ENCODE data around the gene TOMM40L. TPM values are rescaled to one million over a fixed set of nuclear protein-coding genes. Genes with fewer than 3 reads are reported as not detected.

TOMM40L gene
- total RNA-seq, 1 donor = 6.5 TPM

DNA sequence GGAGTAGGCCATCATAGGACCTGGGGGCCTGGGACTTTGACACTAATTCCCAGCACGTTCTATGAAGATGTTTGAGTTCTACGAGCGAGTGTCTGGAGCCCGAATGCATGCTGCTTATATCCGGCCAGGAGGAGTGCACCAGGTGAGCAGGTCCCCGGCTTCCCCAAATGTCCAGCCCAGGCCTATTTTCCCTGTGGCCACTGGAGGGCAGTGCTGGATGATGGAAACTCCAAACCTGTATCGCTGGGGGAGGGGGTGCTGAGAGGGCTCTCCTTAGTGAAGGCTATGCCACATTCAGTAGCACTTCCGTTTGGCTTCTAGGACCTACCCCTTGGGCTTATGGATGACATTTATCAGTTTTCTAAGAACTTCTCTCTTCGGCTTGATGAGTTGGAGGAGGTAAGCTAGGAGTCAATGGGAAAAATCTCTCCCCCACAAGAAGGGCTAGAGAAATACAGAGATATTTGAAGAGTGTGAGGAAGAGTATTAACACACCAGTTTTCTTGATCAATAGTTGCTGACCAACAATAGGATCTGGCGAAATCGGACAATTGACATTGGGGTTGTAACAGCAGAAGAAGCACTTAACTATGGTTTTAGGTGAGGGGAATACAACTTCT is 16.0 kb upstream of the TOMM40L start:
- TF ChIP-seq, protein P1, sequence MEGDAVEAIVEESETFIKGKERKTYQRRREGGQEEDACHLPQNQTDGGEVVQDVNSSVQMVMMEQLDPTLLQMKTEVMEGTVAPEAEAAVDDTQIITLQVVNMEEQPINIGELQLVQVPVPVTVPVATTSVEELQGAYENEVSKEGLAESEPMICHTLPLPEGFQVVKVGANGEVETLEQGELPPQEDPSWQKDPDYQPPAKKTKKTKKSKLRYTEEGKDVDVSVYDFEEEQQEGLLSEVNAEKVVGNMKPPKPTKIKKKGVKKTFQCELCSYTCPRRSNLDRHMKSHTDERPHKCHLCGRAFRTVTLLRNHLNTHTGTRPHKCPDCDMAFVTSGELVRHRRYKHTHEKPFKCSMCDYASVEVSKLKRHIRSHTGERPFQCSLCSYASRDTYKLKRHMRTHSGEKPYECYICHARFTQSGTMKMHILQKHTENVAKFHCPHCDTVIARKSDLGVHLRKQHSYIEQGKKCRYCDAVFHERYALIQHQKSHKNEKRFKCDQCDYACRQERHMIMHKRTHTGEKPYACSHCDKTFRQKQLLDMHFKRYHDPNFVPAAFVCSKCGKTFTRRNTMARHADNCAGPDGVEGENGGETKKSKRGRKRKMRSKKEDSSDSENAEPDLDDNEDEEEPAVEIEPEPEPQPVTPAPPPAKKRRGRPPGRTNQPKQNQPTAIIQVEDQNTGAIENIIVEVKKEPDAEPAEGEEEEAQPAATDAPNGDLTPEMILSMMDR (IDR thresholded peaks at IDR 0.05; ENCODE audit: extremely low read depth, low read depth, low read length) = peak; percentile 95
- H3K79me2 ChIP-seq (ENCODE audit: insufficient read depth, low read length) = peaks cover 16% of the 10 kb centered on the region
- H3K27ac ChIP-seq (ENCODE audit: low read depth, low read length) = no peak overlapping the region
- H3K4me2 ChIP-seq (ENCODE audit: insufficient read depth, low read length) = no peak overlapping the region
- no peak overlapping the region for H2AFZ ChIP-seq (ENCODE audit: low read length)
- peaks cover 73% of the 10 kb centered on the region for H3K36me3 ChIP-seq (ENCODE audit: insufficient read depth, low read length)
- no peak overlapping the region for H3K4me3 ChIP-seq (ENCODE audit: insufficient read depth, low read length)
- peak; percentile 86 for DNase-seq (ENCODE audit: insufficient read length, low spot score, missing footprints)
- peaks cover 2% of the 10 kb centered on the region for H4K20me1 ChIP-seq (ENCODE audit: insufficient read depth, low read length)
- no peaks in the 10 kb centered on the region for H3K27me3 ChIP-seq (ENCODE audit: insufficient read depth, low read length)
- no peaks in the 10 kb centered on the region for H3K9me3 ChIP-seq (ENCODE audit: low read depth, low read length)
- peaks cover 5% of the 10 kb centered on the region for H3K4me1 ChIP-seq (ENCODE audit: insufficient read depth, low read length)

DNA sequence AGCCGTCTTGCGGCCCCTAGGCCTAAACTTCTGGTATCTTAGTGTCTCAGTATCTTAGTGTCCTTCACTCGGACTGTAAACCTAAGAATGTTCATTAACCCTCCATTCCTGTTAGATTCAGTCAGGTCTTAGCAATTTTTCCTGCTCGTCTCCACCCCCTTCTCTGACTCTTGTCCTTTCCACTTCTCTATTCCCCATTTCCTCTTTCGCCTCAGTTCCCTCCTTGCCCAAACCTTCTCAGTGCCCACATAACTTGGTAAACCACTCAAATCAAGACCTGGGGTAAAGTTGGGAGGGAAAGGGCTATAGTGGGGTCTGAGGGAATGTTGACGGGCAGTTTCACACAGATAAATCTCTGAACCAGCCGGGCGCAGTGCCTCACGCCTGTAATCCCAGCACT is 11.5 kb upstream of the TOMM40L start:
- no peak overlapping the region for H3K27ac ChIP-seq (ENCODE audit: low read depth, low read length)
- H3K27me3 ChIP-seq (ENCODE audit: insufficient read depth, low read length) = no peaks in the 10 kb centered on the region
- no peaks in the 10 kb centered on the region for H3K9me3 ChIP-seq (ENCODE audit: low read depth, low read length)
- peaks cover 49% of the 10 kb centered on the region for H3K36me3 ChIP-seq (ENCODE audit: insufficient read depth, low read length)
- peaks cover 2% of the 10 kb centered on the region for H4K20me1 ChIP-seq (ENCODE audit: insufficient read depth, low read length)
- no peak for DNase-seq (ENCODE audit: insufficient read length, low spot score, missing footprints)
- no peak overlapping the region for H3K4me2 ChIP-seq (ENCODE audit: insufficient read depth, low read length)
- TF ChIP-seq, protein P1 (IDR thresholded peaks at IDR 0.05; ENCODE audit: extremely low read depth, low read depth, low read length) = no peak
- H3K4me1 ChIP-seq (ENCODE audit: insufficient read depth, low read length) = peaks cover 24% of the 10 kb centered on the region
- no peak overlapping the region for H3K4me3 ChIP-seq (ENCODE audit: insufficient read depth, low read length)
- no peaks in the 10 kb centered on the region for H3K79me2 ChIP-seq (ENCODE audit: insufficient read depth, low read length)
- no peak overlapping the region for H2AFZ ChIP-seq (ENCODE audit: low read length)

GRCh38 chr1:161215076-161215475 is 10.8 kb upstream of the TOMM40L start, which contains the start of gene FCER1G:
TSS of gene FCER1G (plus strand) at chr1:161215295. CDS start at chr1:161215322, 27 bp downstream.
- Histone ChIP-seq H3K36me3 (ENCODE audit: insufficient read depth, low read length) (peaks cover 41% of the 10 kb centered on the region), H3K4me2 (ENCODE audit: insufficient read depth, low read length) (peak within 1 kb of the TSS; percentile 77), H3K27me3 (ENCODE audit: insufficient read depth, low read length) (no peaks in the 10 kb centered on the region), H4K20me1 (ENCODE audit: insufficient read depth, low read length) (no peaks in the 10 kb centered on the region), H3K9me3 (ENCODE audit: low read depth, low read length) (no peaks in the 10 kb centered on the region), H2AFZ (ENCODE audit: low read length) (no peak within 1 kb of the TSS), H3K4me3 (ENCODE audit: insufficient read depth, low read length) (no peak within 1 kb of the TSS), H3K27ac (ENCODE audit: low read depth, low read length) (peak within 1 kb of the TSS; percentile 97), H3K4me1 (ENCODE audit: insufficient read depth, low read length) (peaks cover 24% of the 10 kb centered on the region), H3K79me2 (ENCODE audit: insufficient read depth, low read length) (no peaks in the 10 kb centered on the region)
- TF ChIP-seq, protein P1 (IDR thresholded peaks at IDR 0.05; ENCODE audit: extremely low read depth, low read depth, low read length) = no peak
- DNase-seq (ENCODE audit: insufficient read length, low spot score, missing footprints) = no peak

- H3K4me3 ChIP-seq (ENCODE audit: insufficient read depth, low read length) = peak overlapping the region; percentile 43
- H3K4me2 ChIP-seq (ENCODE audit: insufficient read depth, low read length) = peak overlapping the region; percentile 77
- peak; percentile 90 for DNase-seq (ENCODE audit: insufficient read length, low spot score, missing footprints)
- H3K4me1 ChIP-seq (ENCODE audit: insufficient read depth, low read length) = peaks cover 24% of the 10 kb centered on the region
- no peaks in the 10 kb centered on the region for H3K79me2 ChIP-seq (ENCODE audit: insufficient read depth, low read length)
- no peaks in the 10 kb centered on the region for H3K27me3 ChIP-seq (ENCODE audit: insufficient read depth, low read length)
- TF ChIP-seq, protein P1 (IDR thresholded peaks at IDR 0.05; ENCODE audit: extremely low read depth, low read depth, low read length) = no peak
- H2AFZ ChIP-seq (ENCODE audit: low read length) = peak overlapping the region; percentile 73
- H3K36me3 ChIP-seq (ENCODE audit: insufficient read depth, low read length) = peaks cover 22% of the 10 kb centered on the region
- H3K27ac ChIP-seq (ENCODE audit: low read depth, low read length) = peak overlapping the region; percentile 97
- no peaks in the 10 kb centered on the region for H3K9me3 ChIP-seq (ENCODE audit: low read depth, low read length)
- H4K20me1 ChIP-seq (ENCODE audit: insufficient read depth, low read length) = no peaks in the 10 kb centered on the region
Observed at GRCh38 chr1:161216945-161217712, 8.7 kb upstream of the TOMM40L start.
